ENCODE results near the gene DHH.

The DHH gene

GRCh38 chr12:49048953-49049352 is 45.6 kb downstream of the DHH start:
- DNase-seq, result no peak

- DNase-seq, result no peak
Observed at GRCh38 chr12:49046129-49046895, 48.3 kb downstream of the DHH start.

- no peak for DNase-seq
Observed at GRCh38 chr12:49044660-49045059, 49.9 kb downstream of the DHH start.

- DNase-seq, result peak; percentile 39
Observed at GRCh38 chr12:49043856-49044258, 50.7 kb downstream of the DHH start.

GRCh38 chr12:49043241-49043640 is 51.4 kb downstream of the DHH start:
- DNase-seq, result no peak

- DNase-seq, result no peak
Observed at GRCh38 chr12:49041881-49042484, 52.6 kb downstream of the DHH start.

GRCh38 chr12:49041036-49041880 is 53.3 kb downstream of the DHH start:
- DNase-seq, result no peak

- DNase-seq, result no peak
Observed at GRCh38 chr12:49040364-49040855, 54.2 kb downstream of the DHH start.

GRCh38 chr12:49039421-49040363 is 54.9 kb downstream of the DHH start:
- no peak for DNase-seq

GRCh38 chr12:49038291-49038955 is 56.2 kb downstream of the DHH start:
- DNase-seq, result no peak

GRCh38 chr12:49037947-49038237 is 56.7 kb downstream of the DHH start:
- DNase-seq, result no peak

GRCh38 chr12:49037111-49037946 is 57.3 kb downstream of the DHH start:
- DNase-seq, result no peak
